ENCODE measurements around the gene BTBD17. TPM values are rescaled to one million over a fixed set of nuclear protein-coding genes. Genes with fewer than 3 reads are reported as not detected.

Gene BTBD17
- total RNA-seq, 1 donor from 2014 or later: not detected

GRCh38 chr17:74318391-74318790 is 43.3 kb downstream of the BTBD17 start:
- Histone ChIP-seq H3K4me3 (no peak overlapping the region), H3K4me1 (no peaks in the 10 kb centered on the region), H3K36me3 (no peaks in the 10 kb centered on the region), H3K27ac (no peak overlapping the region), H3K27me3 (ENCODE audit: low read depth) (no peaks in the 10 kb centered on the region), H3K9me3 (no peaks in the 10 kb centered on the region)
- ATAC-seq (no peak), DNase-seq (no peak)
- TF ChIP-seq CTCF (IDR thresholded peaks at IDR 0.05): no peak
- intact Hi-C loops (cut with DNase I): no loop called here

- Histone ChIP-seq H3K36me3 (no peaks in the 10 kb centered on the region), H3K9me3 (no peaks in the 10 kb centered on the region), H3K4me1 (no peaks in the 10 kb centered on the region), H3K4me3 (no peak overlapping the region), H3K27ac (no peak overlapping the region), H3K27me3 (ENCODE audit: low read depth) (no peaks in the 10 kb centered on the region)
- TF ChIP-seq CTCF (IDR thresholded peaks at IDR 0.05): no peak
- intact Hi-C loops (cut with DNase I): no loop called here
- DNase-seq: no peak
- ATAC-seq: no peak
Measured at GRCh38 chr17:74317071-74317470, 44.6 kb downstream of the BTBD17 start.

GRCh38 chr17:74316220-74316619 is 45.4 kb downstream of the BTBD17 start:
- ATAC-seq (no peak), DNase-seq (no peak)
- Histone ChIP-seq H3K4me3 (no peak overlapping the region), H3K4me1 (no peaks in the 10 kb centered on the region), H3K27ac (no peak overlapping the region), H3K27me3 (ENCODE audit: low read depth) (no peaks in the 10 kb centered on the region), H3K9me3 (no peaks in the 10 kb centered on the region), H3K36me3 (no peaks in the 10 kb centered on the region)
- intact Hi-C loops (cut with DNase I): no loop called here
- no peak for TF ChIP-seq CTCF (IDR thresholded peaks at IDR 0.05)

- Histone ChIP-seq H3K27me3 (ENCODE audit: low read depth) (no peaks in the 10 kb centered on the region), H3K27ac (no peak overlapping the region), H3K9me3 (no peaks in the 10 kb centered on the region), H3K4me3 (no peak overlapping the region), H3K36me3 (no peaks in the 10 kb centered on the region), H3K4me1 (no peaks in the 10 kb centered on the region)
- DNase-seq (no peak), ATAC-seq (no peak)
- no peak for TF ChIP-seq CTCF (IDR thresholded peaks at IDR 0.05)
- intact Hi-C loops (cut with DNase I): no loop called here
Measured at GRCh38 chr17:74314877-74315276, 46.8 kb downstream of the BTBD17 start.

GRCh38 chr17:74309902-74310301 is 51.8 kb downstream of the BTBD17 start:
- ATAC-seq: no peak
- intact Hi-C loops (cut with DNase I): no loop called here

More at GRCh38 chr17:74309902-74310301, 51.8 kb downstream of the BTBD17 start:
- Histone ChIP-seq H3K27ac (no peak overlapping the region), H3K4me1 (no peaks in the 10 kb centered on the region), H3K9me3 (no peaks in the 10 kb centered on the region), H3K4me3 (no peak overlapping the region), H3K27me3 (ENCODE audit: low read depth) (no peaks in the 10 kb centered on the region), H3K36me3 (no peaks in the 10 kb centered on the region)
- DNase-seq: no peak
- no peak for TF ChIP-seq CTCF (IDR thresholded peaks at IDR 0.05)
